Ishikawa (cell line): ENCODE data around the gene PCSK4.

Experiments
- CEBPB ChIP-seq: IDR thresholded peaks from 2 replicates; pipeline ENCODE4 v1.6.1; 2012
- CREB1 ChIP-seq: IDR thresholded peaks from 2 replicates; pipeline ENCODE4 v1.6.1; 2012; ENCODE audit warnings: low read depth
- EGR1 ChIP-seq: IDR thresholded peaks from 2 replicates; pipeline ENCODE4 v1.6.1; 2012
- EP300 ChIP-seq: IDR thresholded peaks from 2 replicates; pipeline ENCODE4 v1.6.1; 2012; ENCODE audit warnings: borderline replicate concordance
- FOXM1 ChIP-seq: IDR thresholded peaks from 2 replicates; pipeline ENCODE4 v1.6.1; 2012; ENCODE audit warnings: low read depth, borderline replicate concordance
- NFIC ChIP-seq: IDR thresholded peaks from 2 replicates; pipeline ENCODE4 v1.6.1; 2012
- RAD21 ChIP-seq: IDR thresholded peaks from 2 replicates; pipeline ENCODE4 v1.6.1; 2012; ENCODE audit warnings: low read depth
- TAF1 ChIP-seq: IDR thresholded peaks from 2 replicates; pipeline ENCODE4 v1.6.1; 2012; ENCODE audit warnings: low read depth, mild to moderate bottlenecking
- TCF12 ChIP-seq: IDR thresholded peaks from 2 replicates; pipeline ENCODE4 v1.6.1; 2012; ENCODE audit warnings: low read depth
- TEAD4 ChIP-seq: IDR thresholded peaks from 2 replicates; pipeline ENCODE4 v1.6.1; 2012
- YY1 ChIP-seq: IDR thresholded peaks from 2 replicates; pipeline ENCODE4 v1.6.1; 2012; ENCODE audit warnings: low read depth
- ZBTB7A ChIP-seq: IDR thresholded peaks from 2 replicates; pipeline ENCODE4 v1.6.1; 2012; ENCODE audit warnings: low read depth
- TF ChIP-seq, protein P1 (sequence below): IDR thresholded peaks from 2 replicates; pipeline ENCODE4 v1.6.1; 2012
- TF ChIP-seq, protein P2 (sequence below): IDR thresholded peaks from 2 replicates; pipeline ENCODE4 v1.6.1; 2012
- TF ChIP-seq, protein P3 (sequence below): IDR thresholded peaks from 2 replicates; pipeline ENCODE4 v1.6.1; 2012; ENCODE audit warnings: low read depth, mild to moderate bottlenecking

Gene PCSK4

DNA sequence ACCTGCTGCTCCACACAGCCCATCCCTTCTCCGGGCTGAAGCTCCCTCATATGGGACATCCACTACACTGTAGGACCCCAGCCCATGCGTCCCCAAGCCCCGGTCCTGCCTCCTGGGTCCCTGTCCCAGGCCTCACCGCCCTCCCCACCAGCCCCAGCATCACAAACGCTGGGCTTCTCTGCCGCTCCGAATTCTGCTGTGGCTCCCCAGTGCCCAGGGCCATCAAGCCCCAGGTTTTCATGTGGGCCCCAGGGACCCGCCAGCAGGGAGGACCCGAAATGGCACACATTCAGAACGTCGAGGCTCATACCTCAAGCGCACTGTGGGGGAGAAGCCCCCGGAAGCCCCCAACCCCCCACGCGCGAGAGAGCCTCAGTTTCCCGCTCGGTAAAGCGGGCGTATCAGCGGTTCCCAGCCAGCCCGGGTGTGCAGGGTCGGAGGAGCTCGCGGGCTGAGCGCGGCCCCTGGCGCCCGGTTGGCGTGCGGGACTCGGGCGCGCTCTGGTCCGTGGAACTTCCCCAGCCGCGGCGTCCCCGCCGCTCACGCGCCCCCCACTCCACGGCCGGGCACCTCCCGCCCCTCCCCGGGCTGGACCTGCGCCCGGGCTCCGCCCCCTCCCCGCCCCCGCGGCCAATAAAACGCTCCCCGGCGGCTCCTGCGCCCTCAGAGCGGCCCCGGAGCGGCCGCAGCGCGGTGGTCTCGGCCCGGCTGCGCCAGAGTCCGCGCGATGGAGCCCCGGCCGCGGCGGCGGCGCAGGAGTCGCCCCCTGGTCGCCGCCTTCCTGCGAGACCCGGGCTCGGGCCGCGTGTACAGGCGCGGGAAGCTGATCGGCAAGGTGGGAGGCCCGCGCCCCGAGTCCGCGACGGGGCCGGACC is 33.5 kb upstream of the PCSK4 start, which contains the start of gene PLK5:
TSS of gene PLK5 (plus strand) at position 666 of the 875 bp plus-strand sequence. CDS start 2,920 bp downstream, outside the sequence.
- TF ChIP-seq ZBTB7A = peak; percentile 44; the same call in 1 of the 2 replicates
- TF ChIP-seq CREB1 = no peak

DNA sequence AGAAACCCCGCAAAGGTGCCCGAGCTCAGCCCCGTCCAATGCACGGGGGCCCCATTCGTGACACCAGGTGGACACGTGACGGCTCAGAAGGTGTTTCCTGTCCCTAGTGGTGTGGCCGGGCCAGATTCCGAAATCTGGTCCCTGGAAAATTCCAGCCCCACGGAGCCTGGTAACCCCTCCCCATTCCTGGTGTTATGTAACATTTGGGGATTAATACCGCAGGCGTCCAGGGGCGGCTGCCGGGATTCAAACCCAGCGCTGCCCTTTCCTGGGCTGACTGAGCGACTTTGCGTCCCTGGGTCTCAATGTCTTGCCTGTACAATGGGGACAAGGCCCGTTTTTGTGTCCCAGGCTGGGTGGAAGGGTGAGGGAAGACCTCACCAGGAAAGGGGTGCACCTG is 32.7 kb upstream of the PCSK4 start:
- no peak for TF ChIP-seq ZBTB7A
- TF ChIP-seq, protein P1, sequence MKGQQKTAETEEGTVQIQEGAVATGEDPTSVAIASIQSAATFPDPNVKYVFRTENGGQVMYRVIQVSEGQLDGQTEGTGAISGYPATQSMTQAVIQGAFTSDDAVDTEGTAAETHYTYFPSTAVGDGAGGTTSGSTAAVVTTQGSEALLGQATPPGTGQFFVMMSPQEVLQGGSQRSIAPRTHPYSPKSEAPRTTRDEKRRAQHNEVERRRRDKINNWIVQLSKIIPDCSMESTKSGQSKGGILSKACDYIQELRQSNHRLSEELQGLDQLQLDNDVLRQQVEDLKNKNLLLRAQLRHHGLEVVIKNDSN = peak; percentile 46; the same call in 1 of the 2 replicates

DNA sequence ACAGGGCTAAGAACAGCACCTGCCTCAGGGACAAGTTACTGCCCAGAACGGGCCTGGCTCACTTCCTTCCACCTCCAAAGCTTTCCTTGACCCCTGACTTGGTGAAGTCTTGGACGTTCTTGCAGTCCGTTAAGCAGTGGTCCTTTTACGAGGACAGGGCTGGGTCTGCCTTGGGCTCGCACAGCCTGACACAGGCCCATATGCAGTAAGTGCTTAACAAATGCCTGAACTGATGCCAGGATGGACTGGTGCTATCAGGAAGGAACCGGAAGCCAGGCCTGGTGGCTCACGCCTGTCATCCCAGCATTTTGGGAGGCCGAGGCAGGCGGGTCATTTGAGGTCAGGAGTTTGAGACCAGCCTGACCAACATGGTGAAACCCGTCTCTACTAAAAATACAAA is 31.9 kb upstream of the PCSK4 start:
- TF ChIP-seq RAD21 = no peak

DNA sequence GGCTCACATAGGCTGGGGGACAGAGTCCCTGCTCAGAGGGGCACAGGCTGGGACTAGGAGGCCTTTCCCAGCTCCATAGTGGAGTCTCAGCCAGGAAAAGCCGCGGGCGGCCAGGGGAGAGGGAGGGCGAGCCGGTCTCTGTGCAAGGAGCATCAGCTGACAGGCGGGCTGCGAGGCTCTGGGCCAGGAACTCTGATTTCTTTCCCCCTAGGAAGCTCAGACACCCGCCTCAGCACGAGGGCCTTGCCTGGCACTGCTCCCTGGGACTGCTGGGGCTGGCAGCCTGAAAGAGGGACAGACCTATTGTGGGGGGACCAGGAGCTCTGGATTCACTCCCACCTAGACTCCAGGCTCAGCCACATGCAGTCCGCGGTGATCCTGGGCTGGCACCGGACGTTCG is 31.5 kb upstream of the PCSK4 start:
- TF ChIP-seq FOXM1 = no peak
- no peak for TF ChIP-seq RAD21
- TF ChIP-seq CREB1 = no peak
- TF ChIP-seq EGR1 = no peak
- TF ChIP-seq TCF12 = no peak
- no peak for TF ChIP-seq NFIC
- TF ChIP-seq TAF1 = no peak
- no peak for TF ChIP-seq EP300
- TF ChIP-seq, protein P1 = no peak
- TF ChIP-seq, protein P2, sequence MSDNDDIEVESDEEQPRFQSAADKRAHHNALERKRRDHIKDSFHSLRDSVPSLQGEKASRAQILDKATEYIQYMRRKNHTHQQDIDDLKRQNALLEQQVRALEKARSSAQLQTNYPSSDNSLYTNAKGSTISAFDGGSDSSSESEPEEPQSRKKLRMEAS = no peak
- no peak for TF ChIP-seq CEBPB
- TF ChIP-seq, protein P3, sequence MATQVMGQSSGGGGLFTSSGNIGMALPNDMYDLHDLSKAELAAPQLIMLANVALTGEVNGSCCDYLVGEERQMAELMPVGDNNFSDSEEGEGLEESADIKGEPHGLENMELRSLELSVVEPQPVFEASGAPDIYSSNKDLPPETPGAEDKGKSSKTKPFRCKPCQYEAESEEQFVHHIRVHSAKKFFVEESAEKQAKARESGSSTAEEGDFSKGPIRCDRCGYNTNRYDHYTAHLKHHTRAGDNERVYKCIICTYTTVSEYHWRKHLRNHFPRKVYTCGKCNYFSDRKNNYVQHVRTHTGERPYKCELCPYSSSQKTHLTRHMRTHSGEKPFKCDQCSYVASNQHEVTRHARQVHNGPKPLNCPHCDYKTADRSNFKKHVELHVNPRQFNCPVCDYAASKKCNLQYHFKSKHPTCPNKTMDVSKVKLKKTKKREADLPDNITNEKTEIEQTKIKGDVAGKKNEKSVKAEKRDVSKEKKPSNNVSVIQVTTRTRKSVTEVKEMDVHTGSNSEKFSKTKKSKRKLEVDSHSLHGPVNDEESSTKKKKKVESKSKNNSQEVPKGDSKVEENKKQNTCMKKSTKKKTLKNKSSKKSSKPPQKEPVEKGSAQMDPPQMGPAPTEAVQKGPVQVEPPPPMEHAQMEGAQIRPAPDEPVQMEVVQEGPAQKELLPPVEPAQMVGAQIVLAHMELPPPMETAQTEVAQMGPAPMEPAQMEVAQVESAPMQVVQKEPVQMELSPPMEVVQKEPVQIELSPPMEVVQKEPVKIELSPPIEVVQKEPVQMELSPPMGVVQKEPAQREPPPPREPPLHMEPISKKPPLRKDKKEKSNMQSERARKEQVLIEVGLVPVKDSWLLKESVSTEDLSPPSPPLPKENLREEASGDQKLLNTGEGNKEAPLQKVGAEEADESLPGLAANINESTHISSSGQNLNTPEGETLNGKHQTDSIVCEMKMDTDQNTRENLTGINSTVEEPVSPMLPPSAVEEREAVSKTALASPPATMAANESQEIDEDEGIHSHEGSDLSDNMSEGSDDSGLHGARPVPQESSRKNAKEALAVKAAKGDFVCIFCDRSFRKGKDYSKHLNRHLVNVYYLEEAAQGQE = no peak
- no peak for TF ChIP-seq YY1
- no peak for TF ChIP-seq TEAD4
- TF ChIP-seq ZBTB7A = no peak

DNA sequence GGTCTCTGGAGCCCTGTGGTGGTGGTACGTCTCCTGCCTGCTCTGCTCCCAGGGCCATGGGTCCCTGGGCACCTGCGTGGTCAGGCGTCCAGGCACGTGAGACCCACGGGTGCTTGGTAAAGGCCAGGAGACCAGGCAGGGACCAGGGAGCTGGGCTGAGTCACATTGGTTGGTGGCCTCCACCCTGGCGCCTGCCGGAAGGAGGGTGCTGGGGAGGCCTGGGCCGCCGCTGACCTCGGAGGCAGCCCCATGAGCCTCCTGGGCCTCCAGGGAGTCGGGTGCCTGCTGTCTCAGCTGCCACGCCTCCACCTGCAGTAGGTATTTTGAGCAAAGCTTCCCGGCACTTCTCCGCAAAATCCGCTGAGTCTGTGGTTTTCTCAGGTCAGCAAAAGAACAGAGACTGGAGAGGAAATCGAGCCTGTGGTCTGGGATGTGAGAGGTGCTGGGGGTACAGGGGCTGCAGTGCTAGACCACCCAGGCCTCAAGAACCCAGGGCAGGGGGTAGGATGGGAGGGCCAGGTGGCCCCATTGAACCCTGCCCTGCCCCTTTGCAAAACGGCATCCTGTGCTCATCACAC is 30.1 kb upstream of the PCSK4 start:
- TF ChIP-seq CEBPB = no peak
- no peak for TF ChIP-seq YY1
- TF ChIP-seq TAF1 = no peak
- TF ChIP-seq, protein P3 = no peak
- TF ChIP-seq TCF12 = no peak
- TF ChIP-seq FOXM1 = no peak
- TF ChIP-seq TEAD4 = no peak
- TF ChIP-seq ZBTB7A = no peak
- TF ChIP-seq, protein P2 = no peak
- no peak for TF ChIP-seq RAD21
- TF ChIP-seq EP300 = no peak
- TF ChIP-seq CREB1 = no peak
- no peak for TF ChIP-seq EGR1
- TF ChIP-seq NFIC = no peak

DNA sequence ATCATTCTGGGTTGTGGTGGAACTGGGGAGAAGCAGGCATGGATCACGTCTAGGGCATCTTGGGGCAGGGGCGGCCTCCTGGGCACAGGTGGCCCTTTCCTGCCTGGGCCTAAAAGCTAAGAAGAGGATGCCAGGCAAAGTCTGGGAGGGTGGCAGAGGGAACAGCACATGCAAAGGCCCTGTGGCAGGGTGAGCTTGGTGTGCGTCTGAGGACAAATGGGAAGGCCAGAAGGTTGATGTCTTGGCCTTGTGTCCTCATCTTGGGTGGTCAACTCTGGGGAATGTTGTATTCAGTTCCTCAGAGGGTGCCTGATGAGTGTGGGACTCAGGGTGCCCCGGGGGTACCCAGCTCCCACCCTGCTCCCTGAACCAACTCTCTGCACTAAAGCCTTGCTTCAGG is 28.3 kb upstream of the PCSK4 start:
- TF ChIP-seq EGR1 = no peak
- no peak for TF ChIP-seq CEBPB
- TF ChIP-seq, protein P3 = no peak
- no peak for TF ChIP-seq TAF1
